Heart right ventricle (tissue), 16 donors: ENCODE measurements around the gene SSNA1. TPM values are rescaled to one million over a fixed set of nuclear protein-coding genes. Genes with fewer than 3 reads are reported as not detected.
A peak's percentile ranks its signal among the peaks of the same experiment; 100 is the strongest.

Experiments used
- ATAC-seq, 8 donors: fragments of 200-7000 bp; cut with Tn5 transposase; one replicate each; pipeline ENCODE4 v1.9.1; 2020; ENCODE audit warnings: mild to moderate bottlenecking in 8 of 8, moderate library complexity in 8 of 8, moderate number of reproducible peaks in 1 of 8
- DNase-seq, 2 donors: peaks; one replicate each; pipeline ENCODE4 v3.0.0-alpha.2; 2020
- H3K27ac ChIP-seq, 10 donors: fragments of 200-600 bp; sonication (generic) in 2 of 10; one replicate each; pipeline versions ENCODE4 v1.5.0 to v1.8.0; 2020 to 2022; ENCODE audit warnings: mild to moderate bottlenecking in 3 of 10
- H3K27me3 ChIP-seq, 7 donors: fragments of 200-600 bp; one replicate each; pipeline ENCODE4 v1.8.0; 2021 to 2022; ENCODE audit warnings: mild to moderate bottlenecking in 2 of 7
- H3K36me3 ChIP-seq, 9 donors: fragments of 200-600 bp; sonication (generic) in 1 of 9; one replicate each; pipeline versions ENCODE4 v1.5.0 to v1.8.0; 2020 to 2022; ENCODE audit warnings: mild to moderate bottlenecking in 2 of 9
- H3K4me1 ChIP-seq, 9 donors: fragments of 200-600 bp; sonication (generic) in 1 of 9; one replicate each; pipeline versions ENCODE4 v1.5.0 to v1.8.0; 2020 to 2022; ENCODE audit warnings: mild to moderate bottlenecking in 4 of 9
- H3K4me3 ChIP-seq, 10 donors: fragments of 200-600 bp; sonication (generic) in 2 of 10; one replicate each; pipeline versions ENCODE4 v1.5.0 to v1.8.0; 2020 to 2022; ENCODE audit warnings: mild to moderate bottlenecking in 7 of 10, moderate library complexity in 2 of 10
- H3K9me3 ChIP-seq, 11 donors: fragments of 200-600 bp in 10 of 11; sonication (generic) in 2 of 11; one replicate each; pipeline versions ENCODE4 v1.5.0 to v1.8.0; 2013 to 2022; ENCODE audit warnings: mild to moderate bottlenecking in 2 of 11, control low read depth in 1 of 11, moderate library complexity in 1 of 11
- CTCF ChIP-seq, 9 donors: fragments of 200-600 bp; sonication (generic) in 2 of 9; IDR thresholded peaks; one replicate each; pipeline versions ENCODE4 v1.5.0 to v1.8.0; 2021 to 2022; ENCODE audit warnings: antibody characterized with exemption in 9 of 9, mild to moderate bottlenecking in 5 of 9, moderate library complexity in 1 of 9
- WGBS, 2 donors: extraction: QIAGEN DNeasy Blood & Tissue Kit; methylation state at CpG; one replicate each; pipeline ENCODE4 v1.1.7; 2013; ENCODE audit warnings: inconsistent platforms in 1 of 2; 5-methylcytosine and 5-hydroxymethylcytosine counted together
- intact Hi-C, 10 donors: fragments of 100-400 bp; cut with DNase I; formaldehyde crosslinking; loops; one replicate each; pipeline versions ENCODE4 v1.11.1 to v1.14.2; 2022
- polyA plus RNA-seq, 2 donors: library from polyadenylated mRNA; stranded (reverse); fragments of 200-250 nt; gene quantifications; one replicate each; pipeline ENCODE4 v1.2.3, GENCODE V29; 2013
- total RNA-seq, 10 donors: library from RNA; stranded (reverse); fragmentation: NEBNext Ultra II Directional in 3 of 10; extraction: Animal tissue kit (Norgen Biotek cat#: 25700) in 3 of 10; gene quantifications; one replicate each; pipeline versions ENCODE4 v1.2.1 to v1.2.4, GENCODE V29; 2021 to 2023
- donor health status: Arrhythmogenic right ventricular cardiomyopathy.
- donor health status: ischemic (EF 13 %, LVEDD 7.1; RV severe dilation, severe dysfunction).
- donor health status: healthy with polysubstance abuse.
- donor health status: DM: no; HTN: yes; CAD: no.
- donor health status: DM: no; HTN: no; CAD: no.
- donor health status: ischemic (EF 25% LVEDD 6.9; RV normal size, moderate dysfunction).
- donor health status: ischemic (EF 25% LVEDD 5.7; RV mildly dilated, moderate dysfunction).
- donor health status: healthy.
- donor health status: DM: yes; HTN: yes; CAD: no.
- donor health status: Ischemic cardiomyopathy.
- donor health status: ischemic (EF 35%, LVEDD 5.7; RV mildly dilated, moderate dysfunction).
- donor health status: nonischemic (EF 11% LVEDD 7.7; RV severe dilation, severe dysfunction).
- donor health status: DM: yes; HTN: yes; CAD: no.
- donor health status: PGD.
- donor health status: ischemic (EF 29% LVEDD 5.4; RV normal size, mild dysfunction).
- donor health status: nonischemic (EF 23%, LVEDD 6.1; RV moderate dilation, normal function).

Gene SSNA1
- total and polyA plus RNA-seq, 12 donors = 47.3 to 168 (median 57.6) TPM

GRCh38 chr9:137163365-137163715 is 25.1 kb upstream of the SSNA1 start:
- TF ChIP-seq CTCF (IDR thresholded peaks at IDR 0.05) = no peak
- Histone ChIP-seq H3K9me3 (no peaks in the 10 kb centered on the region), H3K27me3 (peaks cover 76 to 100% (median 100%) of the 10 kb centered on the region in 7 donors), H3K36me3 (no peaks in the 10 kb centered on the region), H3K27ac (no peak overlapping the region), H3K4me1 (peaks cover 10 to 33% (median 26%) of the 10 kb centered on the region in 9 donors), H3K4me3 (peak overlapping the region; percentile 5 to 41 (median 30))
- 26 to 28% methylated on average over 25 to 26 of the region's 26 CpGs for WGBS, 2 donors
- intact Hi-C loops = no loop called here
- DNase-seq (no peak), ATAC-seq (peak in 1 of 8 donors; percentile 11)

- Histone ChIP-seq H3K36me3 (no peaks in the 10 kb centered on the region), H3K9me3 (no peaks in the 10 kb centered on the region), H3K4me3 (no peak overlapping the region), H3K27me3 (peaks cover 73 to 100% (median 99%) of the 10 kb centered on the region in 7 donors), H3K27ac (no peak overlapping the region), H3K4me1 (peaks cover 13 to 36% (median 30%) of the 10 kb centered on the region in 9 donors)
- ATAC-seq (no peak), DNase-seq (no peak)
- intact Hi-C loops = no loop called here
- TF ChIP-seq CTCF (IDR thresholded peaks at IDR 0.05) = no peak
- 78 to 79% methylated on average over 17 to 22 of the region's 22 CpGs for WGBS, 2 donors
Measured at GRCh38 chr9:137163805-137164204, 24.7 kb upstream of the SSNA1 start.

GRCh38 chr9:137164370-137165249 is 23.9 kb upstream of the SSNA1 start:
- intact Hi-C loops = no loop called here
- TF ChIP-seq CTCF (IDR thresholded peaks at IDR 0.05) = no peak
- Histone ChIP-seq H3K9me3 (no peaks in the 10 kb centered on the region), H3K36me3 (no peaks in the 10 kb centered on the region), H3K27me3 (peaks cover 78 to 100% (median 98%) of the 10 kb centered on the region in 7 donors), H3K4me3 (no peak overlapping the region), H3K27ac (no peak overlapping the region), H3K4me1 (peaks cover 13 to 40% (median 37%) of the 10 kb centered on the region in 9 donors)
- 67 to 69% methylated on average over 34 of the region's 34 CpGs for WGBS, 2 donors
- ATAC-seq (no peak), DNase-seq (no peak)

- intact Hi-C loops = no loop called here
- H3K27ac ChIP-seq = no peak overlapping the region
- no peak for ATAC-seq
- H3K4me3 ChIP-seq = no peak overlapping the region
- DNase-seq = no peak
- peaks cover 17 to 44% (median 39%) of the 10 kb centered on the region in 9 donors for H3K4me1 ChIP-seq
- no peaks in the 10 kb centered on the region for H3K36me3 ChIP-seq
- no peaks in the 10 kb centered on the region for H3K9me3 ChIP-seq
- H3K27me3 ChIP-seq = peaks cover 78 to 100% (median 98%) of the 10 kb centered on the region in 7 donors
- no peak for TF ChIP-seq CTCF (IDR thresholded peaks at IDR 0.05)
- 82 to 84% methylated on average over 32 of the region's 32 CpGs for WGBS, 2 donors
Measured at GRCh38 chr9:137165250-137165836, 23.1 kb upstream of the SSNA1 start.
